Glomerular endothelial cell (primary cell): ENCODE data around the gene FAM107A. TPM values are rescaled to one million over a fixed set of nuclear protein-coding genes. Genes with fewer than 3 reads are reported as not detected.
A peak's percentile ranks its signal among the peaks of the same experiment; 100 is the strongest.

ENCODE experiments used
- DNase-seq: peaks from one replicate; pipeline ENCODE4 v3.0.0-alpha.2; 2011; ENCODE audit warnings: low read depth, low spot score; ENCODE audit errors: extremely low read depth
- total RNA-seq: library from RNA; depleted of rRNA; stranded (reverse); fragments of >200 nt; gene quantifications from 2 replicates; pipeline ENCODE4 v1.2.3, GENCODE V29; 2015

The FAM107A gene
- total RNA-seq, 1 donor from 2014 or later = 48.2 TPM

DNA sequence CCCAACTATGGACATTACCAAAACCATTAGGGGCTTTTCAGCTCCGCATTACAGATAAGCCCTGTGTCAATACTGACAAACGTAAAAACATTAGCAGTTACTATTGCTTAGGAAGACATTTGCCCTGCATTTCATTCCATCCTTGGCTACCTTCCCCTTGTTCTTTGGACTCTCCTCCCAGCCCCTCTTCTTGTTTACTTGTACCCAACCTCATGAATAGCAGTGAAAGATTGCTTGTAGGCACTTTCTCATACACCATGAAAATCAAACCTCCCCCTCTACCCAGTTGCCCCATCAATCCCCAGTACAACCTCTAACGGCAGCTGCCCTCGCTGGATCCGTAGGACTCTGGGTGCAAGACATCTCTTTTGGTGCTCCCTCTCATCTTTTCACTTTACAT is 16.9 kb upstream of the FAM107A start:
- DNase-seq = no peak

DNA sequence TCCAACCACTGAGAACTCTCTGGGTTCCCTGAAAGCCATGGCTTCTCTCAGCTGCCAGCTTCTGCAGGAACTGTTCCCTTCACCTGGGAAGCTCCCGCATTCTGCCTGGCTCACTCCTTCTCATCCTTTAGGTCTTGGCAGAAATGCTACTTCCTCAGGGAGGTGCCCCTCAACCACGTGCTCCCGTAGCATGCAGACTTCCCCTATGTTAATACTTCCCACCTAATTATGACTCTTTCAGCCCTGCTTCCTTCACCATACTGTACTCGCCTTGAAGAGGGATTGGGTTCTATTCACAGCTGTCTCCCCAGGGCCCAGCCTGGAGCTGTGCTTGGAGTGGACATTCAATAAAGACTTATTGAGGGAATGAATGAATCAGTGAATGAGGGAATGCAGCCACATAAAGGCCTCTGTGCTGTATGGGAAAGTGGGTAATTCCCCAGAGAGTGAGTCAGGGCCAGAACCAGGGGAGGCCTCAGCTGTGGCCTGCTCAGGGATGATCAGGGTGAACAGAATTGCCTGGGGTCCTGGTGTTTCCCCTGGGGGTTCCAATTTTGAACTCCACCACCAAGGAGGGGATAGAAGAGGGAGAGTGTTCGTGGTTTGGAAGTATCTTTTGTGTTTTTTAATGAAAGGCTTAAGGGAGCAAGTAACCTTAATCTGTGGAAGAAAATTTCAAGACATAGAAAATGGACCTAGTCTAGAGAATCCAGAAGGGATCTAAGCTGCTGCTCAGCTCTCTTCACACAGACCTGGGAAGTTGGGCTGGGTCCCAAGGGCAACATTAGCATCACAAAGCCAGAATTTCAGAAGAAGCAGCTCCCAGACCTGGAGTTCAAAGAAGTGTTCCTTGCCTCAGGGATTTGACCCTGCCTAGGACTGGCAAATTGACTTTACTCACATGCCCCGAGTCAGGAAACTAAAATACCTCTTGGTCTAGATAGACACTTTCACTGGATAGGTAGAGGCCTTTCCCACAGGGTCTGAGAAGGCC is 14.6 kb upstream of the FAM107A start:
- no peak for DNase-seq

DNA sequence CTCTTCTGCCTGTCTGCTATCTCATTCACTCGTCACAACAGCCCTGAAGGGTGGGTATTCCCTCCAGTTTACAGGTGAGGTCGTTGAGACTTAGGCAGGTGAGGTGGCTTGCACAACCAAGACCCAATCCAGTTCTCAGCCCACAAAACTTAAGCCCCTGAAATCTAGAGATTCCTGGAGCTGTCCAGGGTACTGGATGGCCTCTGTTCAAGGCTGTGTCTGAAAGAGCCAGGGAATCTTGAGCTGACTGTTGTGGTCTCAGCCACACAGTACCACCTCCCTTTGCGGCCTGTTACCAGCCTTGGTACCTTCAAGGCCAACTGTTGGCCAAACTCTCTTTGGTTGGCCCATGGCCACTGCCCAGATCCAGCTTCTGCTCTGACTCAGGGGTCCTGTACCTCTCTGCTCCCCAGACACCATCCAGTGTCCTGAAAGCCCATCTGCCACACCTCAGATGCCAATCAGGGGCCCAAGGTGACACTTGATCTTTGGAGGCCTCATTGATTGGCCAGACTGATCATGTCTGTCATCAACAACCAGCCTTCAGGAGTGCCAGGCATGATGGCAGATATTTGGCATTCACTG is 10.9 kb upstream of the FAM107A start:
- DNase-seq = no peak

DNA sequence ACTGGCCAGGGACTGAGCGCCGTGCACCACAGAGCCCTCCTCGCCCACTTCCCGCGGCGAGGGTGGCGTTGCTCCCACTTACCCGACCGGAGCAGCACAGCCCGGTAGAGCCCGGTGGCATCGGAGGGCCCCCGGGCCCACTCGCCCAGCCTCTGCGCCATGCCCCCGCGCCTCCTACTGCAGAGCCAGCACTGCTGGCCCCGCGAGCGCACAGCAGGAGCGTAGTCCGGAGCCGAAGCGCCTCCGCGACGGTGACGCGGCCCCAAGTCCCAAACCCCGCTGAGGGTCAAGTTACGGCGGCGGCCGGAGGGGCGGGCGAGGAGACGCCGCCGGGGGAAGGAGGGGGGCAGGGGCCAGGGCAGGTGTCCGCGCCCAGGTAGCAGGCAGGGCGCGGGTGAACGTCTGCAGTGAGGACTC is 9.6 kb upstream of the FAM107A start:
- no peak for DNase-seq

DNA sequence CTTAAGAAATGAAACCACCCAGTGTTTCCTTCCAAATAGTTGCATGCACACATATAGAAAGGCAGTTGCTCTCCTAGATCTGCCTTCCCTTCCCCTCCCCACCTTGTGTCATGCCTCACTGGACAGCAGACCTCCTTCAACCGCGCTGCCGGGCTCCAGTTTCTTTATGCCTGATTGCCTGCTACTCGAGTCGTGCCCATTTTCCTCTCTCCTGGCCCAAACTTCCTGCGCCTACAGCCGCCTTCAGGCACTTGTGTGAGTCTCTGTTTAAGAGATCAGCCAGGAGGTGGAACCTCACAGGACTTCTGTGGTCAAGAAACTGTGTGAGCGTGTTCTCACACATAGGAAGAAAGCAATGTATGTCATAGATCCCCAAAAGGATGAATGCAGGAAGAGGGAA is 8.8 kb upstream of the FAM107A start:
- no peak for DNase-seq

DNA sequence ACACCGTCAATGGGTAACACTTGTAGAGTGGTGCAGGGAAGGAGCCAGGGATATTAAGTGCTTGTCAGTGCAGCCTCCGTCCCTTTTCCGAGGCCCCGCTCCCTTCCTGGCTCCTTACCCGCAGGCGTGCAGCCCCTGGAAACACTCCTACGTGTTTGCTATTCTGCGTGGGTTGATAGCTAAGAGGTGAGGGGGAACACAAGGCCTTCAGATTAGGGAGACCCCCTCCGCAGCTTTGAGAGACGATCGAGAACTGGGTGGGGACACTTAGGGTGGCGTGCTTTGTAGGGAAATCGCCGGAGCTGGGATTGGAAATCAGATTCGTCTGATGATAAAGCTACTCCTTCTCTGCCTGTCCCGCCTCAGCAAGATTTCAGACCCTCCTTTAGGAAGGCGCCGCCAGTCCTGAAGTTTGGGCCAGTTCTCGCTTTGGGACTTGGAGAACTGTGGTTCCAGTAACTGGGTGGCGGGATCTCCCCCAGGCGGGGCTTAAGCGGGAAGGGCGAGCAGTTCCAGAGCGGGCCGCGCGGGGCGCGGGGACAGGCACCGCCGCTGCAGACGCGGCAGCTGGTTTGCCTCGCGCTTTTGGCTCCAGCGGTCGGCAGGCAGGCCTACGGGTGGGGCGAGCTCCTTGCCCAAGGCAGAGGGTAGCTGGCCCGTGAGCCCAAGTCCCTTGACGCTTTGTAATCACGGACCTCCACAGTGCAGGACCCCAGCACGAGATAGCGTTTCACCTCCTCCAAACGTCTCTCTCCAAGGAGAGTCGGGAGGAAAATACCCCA is 8.0 kb upstream of the FAM107A start:
- no peak for DNase-seq

DNA sequence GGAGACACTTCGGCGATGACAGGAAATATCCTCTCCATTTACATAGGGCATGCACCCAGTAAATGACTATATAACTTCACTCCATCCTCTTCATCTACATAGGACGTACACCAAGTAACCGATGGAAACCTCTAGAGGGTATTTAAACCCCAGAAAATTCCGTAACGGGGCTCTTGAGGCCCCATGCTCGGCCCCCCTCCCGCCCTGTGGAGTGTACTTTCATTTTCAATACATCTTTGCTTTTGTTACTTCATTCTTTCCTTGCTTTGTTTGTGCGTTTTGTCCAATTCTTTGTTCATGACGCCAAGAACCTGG is 7.5 kb upstream of the FAM107A start:
- DNase-seq = no peak

DNA sequence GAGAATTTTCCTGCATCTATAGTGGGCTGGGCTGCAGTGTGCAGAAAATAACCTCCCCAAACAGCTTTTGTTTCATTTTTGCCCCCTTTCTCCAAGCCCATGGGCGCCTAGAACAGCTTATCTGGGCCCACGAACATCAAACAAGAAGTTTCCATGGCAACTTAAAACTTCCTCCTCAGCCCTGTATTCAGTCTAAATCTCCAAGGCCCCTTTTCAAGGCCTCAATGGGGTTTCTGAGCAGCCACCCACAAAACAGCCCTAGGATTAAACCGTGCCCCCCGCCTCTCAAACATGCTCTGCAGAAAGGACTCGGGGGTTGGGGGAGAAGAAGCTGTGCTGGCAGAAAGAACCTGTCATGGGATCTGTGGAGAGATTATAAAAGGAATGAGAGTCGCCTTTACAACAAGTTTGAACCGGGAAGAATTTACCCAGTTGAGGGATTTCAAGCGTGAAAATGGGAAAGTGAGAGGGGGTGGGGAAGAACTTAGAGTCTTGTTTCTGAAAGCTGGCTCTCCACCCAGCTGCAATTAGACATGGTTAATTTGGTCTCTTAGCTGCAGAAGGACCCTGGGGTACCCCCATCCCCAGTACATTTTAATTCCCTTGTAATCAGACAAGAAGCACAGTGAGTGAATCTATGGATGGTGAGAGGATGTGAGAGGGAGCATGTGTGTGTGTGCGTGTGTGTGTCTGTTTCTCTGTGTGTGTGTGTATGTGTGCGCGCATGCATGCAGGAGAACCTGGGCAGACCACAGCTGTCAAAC is 4.3 kb upstream of the FAM107A start:
- DNase-seq = no peak

DNA sequence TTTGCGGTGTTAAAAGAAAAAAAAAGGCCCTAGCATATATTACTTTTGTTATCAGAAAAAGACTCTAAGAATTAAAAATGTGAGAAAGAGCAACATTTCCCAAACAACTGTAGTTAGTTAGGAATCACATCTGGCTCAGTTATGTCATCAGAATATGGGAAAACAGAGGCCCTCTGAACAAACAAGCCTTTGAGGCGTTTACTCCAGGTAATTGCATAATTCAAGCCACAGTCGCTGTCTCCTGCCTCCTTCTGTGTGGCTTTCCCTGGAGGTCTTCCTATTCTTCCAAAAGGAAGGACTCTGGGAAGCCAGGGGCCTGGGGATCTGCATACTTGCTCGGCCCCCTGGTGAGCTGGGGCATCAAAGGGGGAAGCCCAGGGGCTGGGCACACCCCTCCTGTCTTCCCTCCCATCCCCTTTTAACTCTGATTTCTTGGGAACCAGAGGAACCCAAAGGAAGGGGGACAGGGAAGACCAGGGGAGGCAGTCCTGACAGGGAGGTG is 3.7 kb upstream of the FAM107A start:
- no peak for DNase-seq

DNA sequence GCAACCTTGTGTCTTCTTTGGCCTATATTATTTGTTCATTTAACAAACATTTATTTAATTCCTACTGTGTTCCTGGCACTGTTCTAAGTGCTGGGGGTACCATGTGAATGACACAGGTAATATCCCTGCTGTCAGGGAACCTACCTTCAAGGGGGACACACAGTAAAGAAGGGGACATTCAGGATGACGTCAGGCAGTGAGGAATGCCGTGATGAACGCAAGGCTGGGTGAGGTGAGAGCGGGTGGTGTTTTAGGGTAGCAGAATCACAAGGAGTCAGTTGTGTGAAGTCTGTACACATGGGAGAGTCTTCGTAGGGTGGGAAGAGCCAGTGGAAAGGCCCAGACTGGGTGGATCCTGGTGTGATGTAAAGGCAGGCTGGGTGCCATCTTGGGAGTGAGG is 1.7 kb upstream of the FAM107A start:
- DNase-seq = no peak

DNA sequence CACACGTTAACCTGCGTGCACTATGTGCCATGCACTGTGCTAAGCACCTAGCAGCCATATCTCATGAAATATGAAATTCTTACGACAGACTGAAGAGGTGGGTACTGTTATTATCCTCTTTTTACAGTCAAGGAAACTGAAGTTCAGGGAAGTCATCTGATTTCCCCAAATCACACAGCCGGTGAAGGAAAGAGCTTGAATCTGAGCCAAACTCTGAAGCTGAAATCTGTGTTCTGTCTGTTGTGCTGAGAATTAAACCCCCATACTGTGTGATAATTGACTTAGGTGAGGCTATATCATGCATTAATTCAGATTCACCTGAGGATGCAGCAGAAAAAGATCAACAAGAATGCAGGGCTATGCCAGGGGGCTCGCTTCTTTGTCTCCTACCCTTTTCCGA is 475 bp downstream of the FAM107A start:
- no peak for DNase-seq

DNA sequence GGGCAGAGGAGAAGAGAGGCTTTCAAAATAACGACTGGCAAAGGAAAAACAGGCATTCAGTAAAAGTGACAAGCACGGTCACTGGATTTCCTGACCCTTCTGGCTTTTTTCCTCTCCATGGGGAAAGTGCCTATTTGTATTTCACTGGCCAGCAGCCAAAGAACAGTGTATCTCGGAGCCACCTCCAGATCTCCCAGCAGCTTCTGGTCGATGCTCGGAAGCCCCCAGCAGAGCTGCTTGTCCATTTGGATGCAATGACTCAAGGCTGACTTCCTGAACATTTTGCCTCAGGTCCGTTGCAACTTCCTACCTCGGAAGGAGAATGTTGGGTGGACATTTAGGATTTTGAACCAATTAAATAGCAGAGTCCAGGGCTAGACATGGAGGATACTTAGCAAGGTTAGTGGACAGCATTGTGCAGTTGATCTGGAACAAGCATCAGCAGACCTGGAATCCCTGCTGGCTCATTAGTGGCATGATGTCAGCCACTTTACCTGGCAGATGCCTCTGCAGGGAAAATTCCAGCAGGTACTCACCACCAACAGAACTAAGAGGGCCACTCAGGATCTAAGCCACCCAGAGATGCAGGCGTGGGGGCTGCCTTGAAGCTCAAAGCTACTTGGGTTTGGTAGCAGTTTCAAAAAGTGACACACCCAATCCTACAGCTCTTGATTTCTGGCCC is 1.1 kb downstream of the FAM107A start:
- peak; percentile 70 for DNase-seq

DNA sequence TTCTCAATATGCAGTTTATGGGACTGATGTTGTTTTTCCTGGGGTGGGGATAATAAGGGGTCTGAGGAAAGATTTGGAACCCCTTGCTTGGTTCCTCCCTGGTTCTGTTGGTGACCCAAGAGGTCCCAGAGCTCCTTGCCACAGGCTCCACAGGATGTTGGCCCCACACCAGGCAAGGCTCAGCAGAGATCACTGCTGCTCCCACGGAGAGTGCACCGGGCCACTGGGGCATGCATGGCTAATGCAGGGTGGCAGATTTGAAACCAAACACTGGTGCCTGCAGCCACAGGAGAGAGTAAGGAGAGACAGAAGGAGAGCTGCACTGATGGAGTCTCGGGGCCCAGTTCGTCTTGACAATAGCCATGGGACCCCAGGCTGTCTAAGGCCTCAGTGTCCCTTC is 2.5 kb downstream of the FAM107A start:
- no peak for DNase-seq

DNA sequence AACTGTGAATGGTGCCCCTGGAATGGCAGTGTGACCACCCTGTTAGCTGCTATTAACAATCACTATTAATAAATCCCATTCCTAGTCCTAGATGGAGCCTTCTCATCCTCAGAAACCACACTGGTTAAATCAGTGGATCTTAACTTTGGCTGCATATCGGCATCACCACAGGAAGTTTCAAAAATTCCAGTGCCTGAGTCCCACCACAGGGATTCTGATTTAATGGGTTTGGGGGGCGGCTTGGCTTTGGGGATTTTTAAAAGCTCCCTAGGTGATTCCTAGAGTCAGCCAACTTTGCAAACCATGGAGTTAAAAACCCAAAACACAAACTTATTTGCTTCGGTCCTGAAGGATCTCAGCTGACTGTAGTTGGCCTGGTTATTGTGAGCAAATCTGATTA is 3.1 kb downstream of the FAM107A start:
- DNase-seq = no peak

DNA sequence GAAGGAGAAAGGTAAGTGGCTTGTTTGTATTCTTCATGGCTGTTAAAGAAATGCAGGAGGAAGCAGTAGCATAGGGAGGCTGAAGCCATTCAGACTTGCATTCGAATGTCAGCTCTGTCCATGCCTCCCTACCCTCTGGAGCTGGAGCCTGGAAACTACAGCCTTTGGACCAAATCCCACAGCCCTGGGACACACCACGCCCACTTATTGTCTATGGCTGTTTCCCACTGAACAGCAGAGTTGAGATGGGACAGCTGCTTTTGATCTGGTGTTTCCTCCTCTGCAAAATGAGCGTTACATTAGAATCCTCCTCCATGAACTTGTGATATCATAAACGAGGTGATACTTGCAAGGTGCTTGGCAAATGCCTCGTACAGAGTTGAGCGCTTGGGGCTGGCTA is 3.6 kb downstream of the FAM107A start:
- no peak for DNase-seq

DNA sequence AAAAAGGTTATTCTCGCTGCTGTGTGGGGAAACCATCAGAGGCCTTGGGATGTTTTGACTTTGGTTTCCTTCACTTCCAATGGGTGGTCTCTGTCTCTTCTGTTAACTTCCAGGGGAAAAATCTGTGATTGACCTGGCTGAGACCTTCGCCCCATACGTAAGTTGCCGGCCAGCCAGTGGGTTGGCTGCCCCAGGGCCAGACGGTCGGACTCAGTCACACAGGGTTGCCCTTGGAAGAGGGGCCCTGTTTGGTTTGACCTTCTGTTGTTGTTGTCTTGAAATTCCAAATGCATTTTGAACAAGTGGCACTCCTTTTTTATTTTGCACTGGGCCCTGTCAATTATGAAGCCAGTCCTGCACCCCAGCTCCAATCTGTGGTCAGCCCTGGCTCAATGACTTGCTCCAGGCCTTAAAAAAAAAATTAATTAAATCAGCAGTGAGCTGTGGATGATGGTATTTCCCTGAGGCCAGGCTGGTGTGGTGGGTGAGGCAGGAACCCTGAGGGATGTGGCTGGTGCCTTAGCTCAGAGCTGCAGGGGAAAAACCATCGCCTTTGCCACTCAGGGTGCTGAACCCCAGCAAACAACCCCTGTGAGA is 4.5 kb downstream of the FAM107A start:
- no peak for DNase-seq

DNA sequence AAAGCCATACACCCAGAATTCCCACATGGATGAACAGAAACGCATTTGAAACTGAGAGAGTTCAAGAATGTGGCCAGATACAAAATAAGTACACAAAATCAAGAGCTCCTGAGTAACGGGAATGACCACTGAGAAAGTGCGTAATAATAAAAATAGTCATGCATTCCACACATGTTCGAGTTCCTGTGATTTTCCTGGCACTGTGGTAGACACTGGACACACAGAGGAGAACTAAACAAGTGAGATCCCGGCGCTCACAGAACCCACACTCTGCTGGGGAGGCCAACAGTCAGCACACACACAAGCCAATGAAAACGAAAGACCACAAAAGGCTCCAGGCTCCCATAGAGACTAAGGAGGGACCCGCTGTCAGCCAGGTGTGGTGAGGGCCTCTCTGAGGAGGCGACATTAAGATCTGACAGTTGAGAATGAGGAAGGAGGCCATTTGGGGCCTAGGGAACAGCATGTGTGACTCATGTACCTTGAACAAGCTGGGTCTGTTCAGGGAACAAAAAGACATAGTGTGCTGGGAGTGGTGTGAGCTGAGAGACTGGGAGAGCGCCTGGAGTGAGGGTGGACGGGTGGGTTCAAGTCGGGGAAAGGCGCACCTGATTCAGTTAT is 5.1 kb downstream of the FAM107A start:
- DNase-seq = no peak

DNA sequence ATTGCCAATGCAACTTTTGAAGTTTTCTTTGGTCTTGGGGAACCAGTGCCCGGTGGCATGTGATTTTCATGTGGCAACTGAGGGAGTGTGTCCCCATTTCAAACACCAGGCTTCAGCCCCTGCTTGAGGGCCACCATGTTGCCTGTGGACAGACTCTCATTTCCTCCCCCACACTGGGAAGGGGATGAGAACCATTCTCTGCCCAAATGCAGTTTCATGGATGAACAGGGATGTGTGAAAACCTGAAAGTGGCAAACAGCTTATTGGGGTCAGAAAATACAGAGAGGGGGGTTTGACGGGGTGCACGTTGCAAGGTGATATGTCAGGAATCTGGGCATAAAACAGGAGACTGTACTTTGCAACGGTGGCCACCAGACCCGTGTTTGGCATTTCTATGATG is 6.3 kb downstream of the FAM107A start:
- DNase-seq = no peak

DNA sequence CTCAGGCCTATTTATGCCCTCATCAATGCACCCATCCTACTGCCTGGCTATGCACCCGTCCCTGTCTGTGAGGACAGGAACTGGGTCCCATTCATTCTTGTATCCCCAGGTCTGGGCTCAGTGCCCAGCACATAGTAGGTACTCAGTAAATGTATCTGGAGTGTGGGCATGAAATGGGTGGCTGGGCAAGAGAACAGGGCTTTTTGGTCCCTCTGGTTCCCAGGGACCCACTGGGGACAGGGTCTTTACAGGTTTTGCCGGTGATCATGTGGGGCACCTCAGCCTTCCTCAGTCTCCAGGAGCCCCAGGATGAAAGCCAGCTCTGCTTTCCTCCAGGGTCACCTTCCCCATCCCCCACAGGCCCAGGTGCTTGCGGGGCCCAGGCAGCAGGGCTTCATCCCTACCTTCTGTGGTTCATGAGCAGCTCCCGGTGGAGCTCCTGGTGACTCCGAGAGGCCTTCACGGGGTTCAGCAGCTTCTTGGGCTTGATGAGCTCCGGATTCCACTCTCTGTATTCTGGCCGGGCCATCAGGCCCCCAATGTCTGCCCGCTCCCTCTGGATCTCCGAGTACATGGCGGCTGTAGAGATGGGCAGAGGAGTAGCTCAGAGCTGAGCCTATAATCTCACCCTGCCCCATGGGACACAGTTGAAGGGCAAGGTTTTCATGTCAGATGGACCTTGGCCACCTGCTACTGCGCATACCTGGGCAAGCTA is 7.7 kb downstream of the FAM107A start:
- DNase-seq = no peak
